ENCODE data around the gene SLCO1B3. TPM values are rescaled to one million over a fixed set of nuclear protein-coding genes. Genes with fewer than 3 reads are reported as not detected.

The SLCO1B3 gene
- total and polyA plus RNA-seq, 2 donors (not counting 1 experiment from before 2014, with no cell fraction given), result not detected

DNA sequence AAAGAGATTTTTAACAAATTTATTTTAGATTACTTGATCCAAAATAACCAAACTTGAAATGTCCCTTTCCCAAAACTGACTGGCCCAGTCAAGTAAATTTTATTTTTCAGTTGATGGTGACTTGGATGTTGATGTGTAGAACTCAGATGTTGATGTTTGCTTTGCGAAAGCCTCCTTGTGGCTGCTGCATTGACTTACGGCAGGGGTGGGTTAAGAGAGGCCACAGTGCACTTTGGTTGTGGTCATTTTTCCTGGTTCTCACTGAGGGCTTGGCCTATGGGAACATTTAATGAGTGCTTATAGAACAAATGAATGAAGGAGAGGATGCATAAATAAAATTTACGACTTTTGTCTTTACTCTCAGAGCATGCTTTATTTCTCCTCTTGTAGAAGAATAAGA, 52.6 kb downstream of the SLCO1B3 start:
- 100% methylated on average over 2 of the region's 3 CpGs for WGBS (ENCODE audit: insufficient coverage)
- Histone ChIP-seq H3K4me2 (replicated peaks; ENCODE audit: low read depth, low read length, poor library complexity, severe bottlenecking) (no peak overlapping the region), H3K79me2 (ENCODE audit: control insufficient read depth, insufficient read depth, low read length) (no peaks in the 10 kb centered on the region), H3K9ac (ENCODE audit: low read length) (no peak overlapping the region), H2AFZ (ENCODE audit: insufficient read depth, low read depth, low read length, poor library complexity, severe bottlenecking) (no peak overlapping the region), H4K20me1 (ENCODE audit: control insufficient read depth, insufficient read depth, low read length, poor library complexity, severe bottlenecking) (no peaks in the 10 kb centered on the region), H3K4me1 (ENCODE audit: control insufficient read depth in 2 of 2, insufficient read depth in 2 of 2, low read length in 2 of 2) (no peaks in the 10 kb centered on the region), H3K36me3 (replicated peaks in 1 of 2; ENCODE audit: control extremely low read depth in 1 of 2, control insufficient read depth in 1 of 2, extremely low read depth in 1 of 2, insufficient read depth in 2 of 2, low read length in 1 of 2) (no peaks in the 10 kb centered on the region), H3K4me3 (ENCODE audit: control extremely low read depth in 1 of 5, extremely low read depth in 1 of 5, insufficient read depth in 1 of 5, low read depth in 2 of 5, low read length in 4 of 5) (no peak overlapping the region), H3K27ac (ENCODE audit: low read length in 2 of 2) (no peak overlapping the region), H3K27me3 (replicated peaks in 1 of 4; ENCODE audit: control extremely low read depth in 1 of 4, control insufficient read depth in 3 of 4, insufficient read depth in 4 of 4, low read length in 3 of 4) (no peaks in the 10 kb centered on the region), H3K9me3 (ENCODE audit: control extremely low read depth in 1 of 3, control insufficient read depth in 2 of 3, insufficient read depth in 1 of 3, low read length in 2 of 3) (no peaks in the 10 kb centered on the region)
- CTCF ChIA-PET, result no interaction called here
- TF ChIP-seq, protein P1, sequence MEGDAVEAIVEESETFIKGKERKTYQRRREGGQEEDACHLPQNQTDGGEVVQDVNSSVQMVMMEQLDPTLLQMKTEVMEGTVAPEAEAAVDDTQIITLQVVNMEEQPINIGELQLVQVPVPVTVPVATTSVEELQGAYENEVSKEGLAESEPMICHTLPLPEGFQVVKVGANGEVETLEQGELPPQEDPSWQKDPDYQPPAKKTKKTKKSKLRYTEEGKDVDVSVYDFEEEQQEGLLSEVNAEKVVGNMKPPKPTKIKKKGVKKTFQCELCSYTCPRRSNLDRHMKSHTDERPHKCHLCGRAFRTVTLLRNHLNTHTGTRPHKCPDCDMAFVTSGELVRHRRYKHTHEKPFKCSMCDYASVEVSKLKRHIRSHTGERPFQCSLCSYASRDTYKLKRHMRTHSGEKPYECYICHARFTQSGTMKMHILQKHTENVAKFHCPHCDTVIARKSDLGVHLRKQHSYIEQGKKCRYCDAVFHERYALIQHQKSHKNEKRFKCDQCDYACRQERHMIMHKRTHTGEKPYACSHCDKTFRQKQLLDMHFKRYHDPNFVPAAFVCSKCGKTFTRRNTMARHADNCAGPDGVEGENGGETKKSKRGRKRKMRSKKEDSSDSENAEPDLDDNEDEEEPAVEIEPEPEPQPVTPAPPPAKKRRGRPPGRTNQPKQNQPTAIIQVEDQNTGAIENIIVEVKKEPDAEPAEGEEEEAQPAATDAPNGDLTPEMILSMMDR (IDR thresholded peaks at IDR 0.05), result no peak
- TF ChIP-seq EZH2 (IDR thresholded peaks at IDR 0.05; ENCODE audit: borderline replicate concordance, insufficient read depth, low read depth, low read length, poor library complexity, severe bottlenecking), result no peak
- Mint-ChIP-seq H3K4me1 (no peaks in the 10 kb centered on the region), H3K9me3 (ENCODE audit: insufficient read depth) (no peaks in the 10 kb centered on the region), H3K4me3 (no peak overlapping the region), H3K27me3 (no peaks in the 10 kb centered on the region), H3K27ac (no peak overlapping the region)
- ATAC-seq (ENCODE audit: low read depth) (no peak), DNase-seq (no peak)
- intact Hi-C loops (cut with micrococcal nuclease), result no loop called here
- POLR2A ChIA-PET, result no interaction called here

DNA sequence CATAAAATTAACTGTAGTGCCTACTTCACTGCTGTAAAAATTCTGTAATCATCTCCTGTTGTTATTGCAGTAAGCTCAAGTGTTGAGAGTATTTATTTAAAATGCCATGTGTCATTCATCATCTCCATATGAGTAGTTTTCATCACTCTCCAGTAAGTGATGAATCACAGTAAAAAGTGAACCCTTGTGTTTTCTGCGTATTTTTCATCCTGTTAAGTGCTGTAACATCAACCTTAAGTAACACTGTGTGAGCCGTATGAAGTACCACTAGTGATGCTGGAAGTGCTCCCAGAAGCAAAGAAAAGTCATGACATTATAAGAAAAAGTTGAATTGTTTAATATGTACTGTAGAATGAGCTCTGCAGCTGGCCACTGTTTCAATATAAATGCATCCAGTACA, 55.4 kb downstream of the SLCO1B3 start:
- Mint-ChIP-seq H3K4me1 (no peaks in the 10 kb centered on the region), H3K27ac (no peak overlapping the region), H3K9me3 (ENCODE audit: insufficient read depth) (no peaks in the 10 kb centered on the region), H3K27me3 (no peaks in the 10 kb centered on the region), H3K4me3 (no peak overlapping the region)
- Histone ChIP-seq H4K20me1 (ENCODE audit: control insufficient read depth, insufficient read depth, low read length, poor library complexity, severe bottlenecking) (no peaks in the 10 kb centered on the region), H3K27ac (ENCODE audit: low read length in 2 of 2) (no peak overlapping the region), H3K9ac (ENCODE audit: low read length) (no peak overlapping the region), H3K79me2 (ENCODE audit: control insufficient read depth, insufficient read depth, low read length) (no peaks in the 10 kb centered on the region), H3K4me2 (replicated peaks; ENCODE audit: low read depth, low read length, poor library complexity, severe bottlenecking) (no peak overlapping the region), H3K9me3 (ENCODE audit: control extremely low read depth in 1 of 3, control insufficient read depth in 2 of 3, insufficient read depth in 1 of 3, low read length in 2 of 3) (no peaks in the 10 kb centered on the region), H2AFZ (ENCODE audit: insufficient read depth, low read depth, low read length, poor library complexity, severe bottlenecking) (no peak overlapping the region), H3K27me3 (replicated peaks in 1 of 4; ENCODE audit: control extremely low read depth in 1 of 4, control insufficient read depth in 3 of 4, insufficient read depth in 4 of 4, low read length in 3 of 4) (no peaks in the 10 kb centered on the region), H3K36me3 (replicated peaks in 1 of 2; ENCODE audit: control extremely low read depth in 1 of 2, control insufficient read depth in 1 of 2, extremely low read depth in 1 of 2, insufficient read depth in 2 of 2, low read length in 1 of 2) (no peaks in the 10 kb centered on the region), H3K4me3 (ENCODE audit: control extremely low read depth in 1 of 5, extremely low read depth in 1 of 5, insufficient read depth in 1 of 5, low read depth in 2 of 5, low read length in 4 of 5) (no peak overlapping the region), H3K4me1 (ENCODE audit: control insufficient read depth in 2 of 2, insufficient read depth in 2 of 2, low read length in 2 of 2) (no peaks in the 10 kb centered on the region)
- TF ChIP-seq, protein P1 (IDR thresholded peaks at IDR 0.05), result no peak
- no peak for TF ChIP-seq EZH2 (IDR thresholded peaks at IDR 0.05; ENCODE audit: borderline replicate concordance, insufficient read depth, low read depth, low read length, poor library complexity, severe bottlenecking)
- no peak for ATAC-seq (ENCODE audit: low read depth)
- no peak for DNase-seq
- no CpG with 5 or more reads among the region's 2 CpGs for WGBS (ENCODE audit: insufficient coverage)
- intact Hi-C loops (cut with micrococcal nuclease), result no loop called here
- ChIA-PET POLR2A (no interaction called here), CTCF (no interaction called here)

All from B cell (primary cell).